ENCODE measurements around the gene NTSR2.

GRCh38 chr2:11703700-11704099, 33.7 kb upstream of the NTSR2 start:
- TF ChIP-seq POLR2A (IDR thresholded peaks at IDR 0.05; ENCODE audit: low read depth, low read length) = no peak
- no peak for TF ChIP-seq CTCF (IDR thresholded peaks at IDR 0.05; ENCODE audit: extremely low read depth in 1 of 2, insufficient read depth in 1 of 2, low read depth in 1 of 2, low read length in 2 of 2)
